A549 (cell line): Measurements from ENCODE around the gene PTPN14.

Source experiments
- POLR2A ChIP-seq: IDR thresholded peaks from 2 replicates; pipeline ENCODE4 v1.6.1; 2012; ENCODE audit warnings: mild to moderate bottlenecking, low read length
- RFX5 ChIP-seq: fragments of 450-650 bp; IDR thresholded peaks from 2 replicates; pipeline ENCODE4 v1.7.1; 2014; ENCODE audit warnings: antibody characterized with exemption, mild to moderate bottlenecking, moderate library complexity

DNA sequence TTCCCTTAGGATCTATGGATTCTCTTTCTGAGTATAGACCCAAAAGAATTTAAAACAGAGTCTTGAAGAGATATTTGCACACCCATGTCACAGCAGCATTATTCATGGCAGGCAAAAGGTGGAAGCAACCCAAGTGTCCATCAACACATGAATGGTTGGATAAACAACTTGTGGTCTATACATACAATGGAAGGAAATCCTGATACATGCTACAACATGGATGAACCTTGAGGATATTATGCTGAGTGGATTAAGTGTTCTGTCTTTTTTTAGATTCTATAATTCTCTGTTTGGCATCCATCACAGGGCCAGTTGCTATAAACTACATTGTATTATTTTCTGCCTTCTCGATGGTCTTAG lies 39.8 kb downstream of the PTPN14 start:
- TF ChIP-seq POLR2A (no peak), RFX5 (no peak)
